ENCODE data around the gene MAGEL2.

GRCh38 chr15:23647001-23647295, 719 bp downstream of the MAGEL2 start:
- TF ChIP-seq POLR2AphosphoS5 (IDR thresholded peaks at IDR 0.05; ENCODE audit: low read depth, low read length) (no peak), YY1 (IDR thresholded peaks at IDR 0.05; ENCODE audit: low read depth) (no peak), RFX5 (IDR thresholded peaks at IDR 0.05; ENCODE audit: low read length) (no peak), CTCF (IDR thresholded peaks at IDR 0.05) (no peak), JUND (IDR thresholded peaks at IDR 0.05) (no peak), NFIC (IDR thresholded peaks at IDR 0.05; ENCODE audit: borderline replicate concordance) (no peak), REST (IDR thresholded peaks at IDR 0.05; ENCODE audit: low read depth, low read length) (no peak), EP300 (IDR thresholded peaks at IDR 0.05; ENCODE audit: borderline replicate concordance in 1 of 2, low read depth in 1 of 2, low read length in 1 of 2) (no peak), ELF1 (IDR thresholded peaks at IDR 0.05) (no peak), TCF12 (IDR thresholded peaks at IDR 0.05) (no peak), EZH2phosphoT487 (IDR thresholded peaks at IDR 0.05; ENCODE audit: borderline replicate concordance, low read depth) (no peak)
